Naive thymus-derived CD8-positive, alpha-beta T cell (primary cell): ENCODE data around the gene TSEN34. TPM values are rescaled to one million over a fixed set of nuclear protein-coding genes. Genes with fewer than 3 reads are reported as not detected.
"Not testable (repeated sequence)": the region's sequence is repeated elsewhere in the genome, so short reads cannot be mapped to it uniquely, and the experiment has no call there.

Experiments used
- ATAC-seq, 2 donors: fragments of 150-1000 bp; cut with Tn5 transposase in 1 of 2; sonication (Bioruptor Pico), chemical (Tn5 transposase) in 1 of 2; 1 replicate in 1 of 2; 2 replicates in 1 of 2; pipeline ENCODE4 v1.10.0; 2021; ENCODE audit warnings: mild to moderate bottlenecking in 2 of 2, moderate library complexity in 2 of 2
- POLR2A ChIA-PET: fragments of 350-600 bp; sonication (Branson Sonifier 250); formaldehyde crosslinking; loops from one replicate; lab custom pipeline; 2021; ENCODE audit warnings: antibody characterized with exemption; lab: Charles Lee
- DNase-seq, 10 donors: peaks; one replicate each; pipeline versions ENCODE4 v3.0.0 to v3.0.0-alpha.2; 2020 to 2022
- H3K27ac Mint-ChIP-seq, 10 donors: one replicate each; pipeline ENCODE4 v1.8.0; 2020 to 2022; ENCODE audit warnings: mild to moderate bottlenecking in 10 of 10, mixed read lengths in 10 of 10, moderate library complexity in 4 of 10, inconsistent platforms in 1 of 10
- H3K27me3 Mint-ChIP-seq, 5 donors: one replicate each; pipeline ENCODE4 v1.8.0; 2021 to 2022; ENCODE audit warnings: mixed read lengths in 5 of 5
- H3K36me3 Mint-ChIP-seq, 3 donors: one replicate each; pipeline ENCODE4 v1.8.0; 2020 to 2022; ENCODE audit warnings: mixed read lengths in 3 of 3, mild to moderate bottlenecking in 2 of 3, inconsistent platforms in 1 of 3
- H3K4me1 Mint-ChIP-seq, 4 donors: one replicate each; pipeline ENCODE4 v1.8.0; 2021 to 2022; ENCODE audit warnings: mixed read lengths in 4 of 4
- H3K4me3 Mint-ChIP-seq, 10 donors: one replicate each; pipeline ENCODE4 v1.8.0; 2020 to 2022; ENCODE audit warnings: mild to moderate bottlenecking in 10 of 10, mixed read lengths in 10 of 10, moderate library complexity in 6 of 10, inconsistent platforms in 1 of 10
- H3K9me3 Mint-ChIP-seq, 9 donors: one replicate each; pipeline ENCODE4 v1.8.0; 2020 to 2022; ENCODE audit warnings: mixed read lengths in 9 of 9, mild to moderate bottlenecking in 3 of 9, inconsistent platforms in 1 of 9, moderate library complexity in 1 of 9
- polyA plus RNA-seq, 3 donors: library from polyadenylated mRNA; unstranded; fragments of 300-500 nt; fragmentation: Illumina TruSeq; gene quantifications; one replicate each; pipeline ENCODE4 v1.2.3, GENCODE V29; 2021
- total RNA-seq, 8 experiments: library from RNA in 2 of 8; stranded (reverse) in 2 of 8; gene quantifications; one replicate each; pipeline ENCODE4 v1.2.3 and lab custom pipeline; 2021 to 2026

Gene TSEN34
- total and polyA plus RNA-seq, 5 experiments from 2014 or later = 23.4 to 38.7 (median 25.6) TPM

GRCh38 chr19:54162884-54163283, 28.2 kb upstream of the TSEN34 start:
- H3K27ac Mint-ChIP-seq = peak overlapping the region in 5 of 10 donors; percentile 4 to 99 (median 69)
- peaks cover 24 to 64% (median 61%) of the 10 kb centered on the region in 4 donors for H3K4me1 Mint-ChIP-seq
- H3K27me3 Mint-ChIP-seq = peaks cover 0 to 3% (median 0%) of the 10 kb centered on the region in 5 donors

GRCh38 chr19:54164369-54165068, 26.6 kb upstream of the TSEN34 start:
- DNase-seq (peak in 5 of 10 donors; percentile 30 to 38 (median 34)), ATAC-seq (no peak)
- H3K27ac Mint-ChIP-seq = peak overlapping the region in 6 of 10 donors; percentile 6 to 85 (median 58)
- H3K36me3 Mint-ChIP-seq = peaks cover 0 to 1% (median 0%) of the 10 kb centered on the region in 3 donors
- POLR2A ChIA-PET = interaction anchor here (0.7 to 1.8 kb wide), 6 partner anchors 13 to 61 kb away, joined by 3 to 5 read pairs (median 4); partner anchors contain the start of genes CNOT3 and MBOAT7
- peak overlapping the region; percentile 31 to 84 (median 68) for H3K4me3 Mint-ChIP-seq
- peaks cover 20 to 58% (median 52%) of the 10 kb centered on the region in 4 donors for H3K4me1 Mint-ChIP-seq
- H3K9me3 Mint-ChIP-seq = no peaks in the 10 kb centered on the region
- H3K27me3 Mint-ChIP-seq = peaks cover 0 to 3% (median 0%) of the 10 kb centered on the region in 5 donors

More at GRCh38 chr19:54162884-54163283, 28.2 kb upstream of the TSEN34 start:
- DNase-seq = no peak
- no peaks in the 10 kb centered on the region for H3K9me3 Mint-ChIP-seq
- peak overlapping the region; percentile 83 to 96 (median 90) for H3K4me3 Mint-ChIP-seq
- POLR2A ChIA-PET = interaction anchor here (0.6 to 1.8 kb wide), 5 partner anchors 13 to 27 kb away, joined by 3 to 5 read pairs (median 4); partner anchors contain the start of genes CNOT3 and MBOAT7
- H3K36me3 Mint-ChIP-seq = peaks cover 0 to 7% (median 2%) of the 10 kb centered on the region in 3 donors
- ATAC-seq = no peak

- peaks cover 0 to 3% (median 0%) of the 10 kb centered on the region in 5 donors for H3K27me3 Mint-ChIP-seq
- POLR2A ChIA-PET = interaction anchor here (0.7 to 1.1 kb wide), 4 partner anchors 14 to 62 kb away, joined by 3 to 4 read pairs (median 4); no protein-coding TSS in a partner anchor
- ATAC-seq (no peak), DNase-seq (no peak)
- H3K36me3 Mint-ChIP-seq = no peaks in the 10 kb centered on the region
- H3K4me3 Mint-ChIP-seq = peak overlapping the region in 3 of 10 donors; percentile 15 to 78 (median 70)
- no peak overlapping the region for H3K27ac Mint-ChIP-seq
- H3K4me1 Mint-ChIP-seq = peaks cover 16 to 51% (median 46%) of the 10 kb centered on the region in 4 donors
- H3K9me3 Mint-ChIP-seq = no peaks in the 10 kb centered on the region
These were observed 25.9 kb upstream of the TSEN34 start for GRCh38 chr19:54165222-54165621.

GRCh38 chr19:54168174-54168917, 22.8 kb upstream of the TSEN34 start:
- Mint-ChIP-seq H3K27me3 (peaks cover 0 to 3% (median 0%) of the 10 kb centered on the region in 5 donors), H3K9me3 (no peaks in the 10 kb centered on the region), H3K4me3 (peak overlapping the region in 2 of 10 donors; percentile 36 to 48), H3K36me3 (no peaks in the 10 kb centered on the region), H3K4me1 (peaks cover 5 to 30% (median 24%) of the 10 kb centered on the region in 4 donors), H3K27ac (no peak overlapping the region)
- POLR2A ChIA-PET = interaction anchor here (0.7 to 1.5 kb wide), 3 partner anchors 9 to 33 kb away, joined by 4 read pairs; partner anchors contain the start of genes LENG1, MBOAT7 and RPS9
- ATAC-seq (peak; percentile 95 to 96), DNase-seq (peak; percentile 76 to 93 (median 86))

- H3K4me3 Mint-ChIP-seq = peak overlapping the region in 1 of 10 donors; percentile 15
- peaks cover 0 to under 1% (median 0%) of the 10 kb centered on the region in 3 donors for H3K36me3 Mint-ChIP-seq
- no peak for DNase-seq
- peaks cover 0 to 2% (median 0%) of the 10 kb centered on the region in 5 donors for H3K27me3 Mint-ChIP-seq
- H3K27ac Mint-ChIP-seq = no peak overlapping the region
- H3K9me3 Mint-ChIP-seq = no peaks in the 10 kb centered on the region
- peaks cover 4 to 25% (median 19%) of the 10 kb centered on the region in 4 donors for H3K4me1 Mint-ChIP-seq
- POLR2A ChIA-PET = interaction anchor here (2.4 kb wide), 1 partner anchor 20 kb away, joined by 8 read pairs; the partner anchor contains the start of gene MBOAT7
- no peak for ATAC-seq
These were observed 21.9 kb upstream of the TSEN34 start for GRCh38 chr19:54169149-54169740.

- POLR2A ChIA-PET = interaction anchor here (1.9 to 2.6 kb wide), 2 partner anchors 13 to 18 kb away, joined by 6 to 9 read pairs; partner anchors contain the start of genes LENG1 and MBOAT7
- H3K27me3 Mint-ChIP-seq, ATAC-seq, H3K36me3 Mint-ChIP-seq, DNase-seq, H3K9me3 Mint-ChIP-seq, H3K4me3 Mint-ChIP-seq: not testable (repeated sequence)
- peak overlapping the region in 1 of 10 donors; percentile 79 for H3K27ac Mint-ChIP-seq
- H3K4me1 Mint-ChIP-seq = peaks cover 2 to 16% (median 9%) of the 10 kb centered on the region in 4 donors
These were observed 19.2 kb upstream of the TSEN34 start for GRCh38 chr19:54171736-54172431.

GRCh38 chr19:54172471-54173358, 18.4 kb upstream of the TSEN34 start, which contains the start of gene TMC4:
TSS of gene TMC4 (minus strand) at chr19:54173160. CDS start at chr19:54173117, 43 bp downstream.
- H3K4me1 Mint-ChIP-seq = peaks cover 2 to 16% (median 9%) of the 10 kb centered on the region in 4 donors
- H3K9me3 Mint-ChIP-seq = no peaks in the 10 kb centered on the region
- H3K4me3 Mint-ChIP-seq = no peak within 1 kb of the TSS
- ATAC-seq = peak in 1 of 2 donors; percentile 39
- POLR2A ChIA-PET = interaction anchor here (1.0 to 2.6 kb wide), 3 partner anchors 14 to 35 kb away, joined by 3 to 9 read pairs (median 8); partner anchors contain the start of genes LENG1 and MBOAT7
- DNase-seq = no peak
- H3K27me3 Mint-ChIP-seq = no peaks in the 10 kb centered on the region
- H3K27ac Mint-ChIP-seq = no peak within 1 kb of the TSS
- peaks cover 0 to 9% (median 0%) of the 10 kb centered on the region in 3 donors for H3K36me3 Mint-ChIP-seq

GRCh38 chr19:54173359-54173699, 17.8 kb upstream of the TSEN34 start:
- ATAC-seq (no peak), DNase-seq (no peak)
- no peaks in the 10 kb centered on the region for H3K9me3 Mint-ChIP-seq
- no peak overlapping the region for H3K4me3 Mint-ChIP-seq
- H3K27me3 Mint-ChIP-seq = no peaks in the 10 kb centered on the region
- no peak overlapping the region for H3K27ac Mint-ChIP-seq
- H3K36me3 Mint-ChIP-seq = peaks cover 0 to 14% (median 4%) of the 10 kb centered on the region in 3 donors
- POLR2A ChIA-PET = interaction anchor here (1.0 to 2.6 kb wide), 4 partner anchors 15 to 57 kb away, joined by 3 to 9 read pairs (median 6); partner anchors contain the start of genes LENG1, MBOAT7, PRPF31 and TFPT
- peaks cover 2 to 10% (median 6%) of the 10 kb centered on the region in 4 donors for H3K4me1 Mint-ChIP-seq

GRCh38 chr19:54173951-54174834, 16.9 kb upstream of the TSEN34 start:
- POLR2A ChIA-PET = interaction anchor here (0.7 to 2.6 kb wide), 5 partner anchors 16 to 1146 kb away, joined by 3 to 9 read pairs (median 4); partner anchors contain the start of genes LENG1, MBOAT7, PRPF31 and TFPT
- H3K27me3 Mint-ChIP-seq = no peaks in the 10 kb centered on the region
- peaks cover 0 to 9% (median 5%) of the 10 kb centered on the region in 4 donors for H3K4me1 Mint-ChIP-seq
- no peak for DNase-seq
- no peak overlapping the region for H3K4me3 Mint-ChIP-seq
- no peaks in the 10 kb centered on the region for H3K9me3 Mint-ChIP-seq
- no peak for ATAC-seq
- no peak overlapping the region for H3K27ac Mint-ChIP-seq
- peaks cover 0 to 15% (median 7%) of the 10 kb centered on the region in 3 donors for H3K36me3 Mint-ChIP-seq
